K562 (cell line): ENCODE data around the gene RNF115. TPM values are rescaled to one million over a fixed set of nuclear protein-coding genes. Genes with fewer than 3 reads are reported as not detected.

ENCODE experiments used
- ATAC-seq: fragments of 200-7000 bp; cut with Tn5 transposase; 3 replicates; pipeline ENCODE4 v1.9.1; 2020; ENCODE audit warnings: moderate library complexity
- BruUV-seq: library from RNA; stranded (reverse); fragments of 400-500 nt; replicated peaks from 2 replicates; lab custom pipeline; 2021; lab: Mats Ljungman, UMichigan
- CTCF ChIA-PET: fragments of 300-600 bp; formaldehyde crosslinking; extraction: SDS; loops from one replicate; lab custom pipeline; 2021; ENCODE audit warnings: low intra/inter-chr PET ratio; lab: Yijun Ruan, JAX
- POLR2A ChIA-PET: fragments of 300-600, 350-650 bp; sonication (Branson Sonifier 250); formaldehyde crosslinking; extraction: SDS; loops from one replicate; lab custom pipeline; 2021; ENCODE audit warnings: antibody characterized with exemption, inconsistent platforms; lab: Yijun Ruan, JAX
- DNase-seq, 4 experiments: peaks; one replicate each; pipeline versions ENCODE4 v3.0.0 to v3.0.0-alpha.2; 2011 to 2018; ENCODE audit warnings: low spot score in 3 of 4, mixed read lengths in 3 of 4; ENCODE audit errors: extremely low read depth in 1 of 4
- FAIRE-seq: peaks from 2 replicates; lab custom pipeline; 2011; peaks lifted over from hg19 to GRCh38; lab: Jason Lieb, UNC
- H2AFZ ChIP-seq: 2 replicates; pipeline ENCODE4 v1.6.0; 2011; ENCODE audit warnings: low read depth, low read length, control low read depth, inconsistent platforms
- H3K27ac ChIP-seq: fragments of 200-600 bp; 3 replicates; pipeline ENCODE4 v1.8.0; 2011; ENCODE audit warnings: low read depth, mild to moderate bottlenecking, control low read depth, inconsistent platforms, low read length, moderate library complexity, mixed read lengths; ENCODE audit errors: extremely low read depth
- H3K27me3 ChIP-seq, 2 experiments: fragments of 300-600 bp in 1 of 2; 2 replicates in 1 of 2; 3 replicates in 1 of 2; pipeline versions ENCODE4 v1.6.0 to v1.8.0; 2011; ENCODE audit warnings: inconsistent platforms in 2 of 2, low read length in 2 of 2, mild to moderate bottlenecking in 1 of 2, mixed read lengths in 1 of 2, moderate library complexity in 1 of 2; ENCODE audit not compliant: control insufficient read depth in 2 of 2, insufficient read depth in 2 of 2
- H3K36me3 ChIP-seq: fragments of 300-600 bp; 3 replicates; pipeline ENCODE4 v1.8.0; 2011; ENCODE audit warnings: mild to moderate bottlenecking, low read length, inconsistent platforms; ENCODE audit not compliant: control insufficient read depth, insufficient read depth
- H3K4me1 ChIP-seq, 2 experiments: fragments of 200-600 bp in 1 of 2; replicated peaks in 1 of 2; 2 replicates in 1 of 2; 3 replicates in 1 of 2; pipeline versions ENCODE4 v1.5.1 to v1.8.0; 2011; ENCODE audit warnings: inconsistent platforms in 2 of 2, low read length in 2 of 2, mild to moderate bottlenecking in 1 of 2, mixed read lengths in 1 of 2, moderate library complexity in 1 of 2; ENCODE audit not compliant: control insufficient read depth in 2 of 2, insufficient read depth in 2 of 2
- H3K4me2 ChIP-seq: 2 replicates; pipeline ENCODE4 v1.6.1; 2011; ENCODE audit warnings: low read length, control low read depth, inconsistent platforms, mixed read lengths; ENCODE audit not compliant: insufficient read depth
- H3K4me3 ChIP-seq: fragments of 200-600 bp; sonication (generic), shearing (Covaris generic); 2 replicates; pipeline ENCODE4 v1.5.1; 2016; ENCODE audit warnings: control low read depth, inconsistent platforms
- H3K79me2 ChIP-seq: fragments of 200-600 bp; 3 replicates; pipeline ENCODE4 v1.8.0; 2011; ENCODE audit warnings: low read length, inconsistent platforms; ENCODE audit not compliant: control insufficient read depth, insufficient read depth
- H3K9ac ChIP-seq, 2 experiments: 2 replicates each; pipeline versions ENCODE4 v1.6.0 to v1.6.1; 2011; ENCODE audit warnings: low read depth in 2 of 2, low read length in 2 of 2, control low read depth in 1 of 2, inconsistent platforms in 1 of 2, mild to moderate bottlenecking in 1 of 2, mixed read lengths in 1 of 2; ENCODE audit not compliant: insufficient read depth in 1 of 2
- H3K9me1 ChIP-seq: one replicate; pipeline ENCODE4 v1.6.0; 2011; ENCODE audit warnings: inconsistent platforms, mild to moderate bottlenecking, low read length, moderate library complexity; ENCODE audit not compliant: control insufficient read depth, insufficient read depth
- H3K9me3 ChIP-seq: replicated peaks from 2 replicates; pipeline ENCODE4 v1.5.1; 2011; ENCODE audit warnings: low read depth, low read length, inconsistent platforms; ENCODE audit not compliant: control insufficient read depth, insufficient read depth
- H4K20me1 ChIP-seq: replicated peaks from 2 replicates; pipeline ENCODE4 v1.6.1; 2011; ENCODE audit warnings: low read length, inconsistent platforms, mixed read lengths; ENCODE audit not compliant: control insufficient read depth, insufficient read depth
- HDAC1 ChIP-seq, 2 experiments: fragments of 450-650 bp; IDR thresholded peaks; 2 replicates each; pipeline ENCODE4 v1.6.1; 2016 to 2017; ENCODE audit warnings: inconsistent platforms in 1 of 2, mild to moderate bottlenecking in 1 of 2, moderate library complexity in 1 of 2
- HNRNPUL1 ChIP-seq: fragments of 200-400 bp; formaldehyde crosslinking; IDR thresholded peaks from 2 replicates; pipeline ENCODE4 v1.6.1; 2017; ENCODE audit warnings: low read length
- ID3 ChIP-seq, 2 experiments: fragments of 250-450 bp in 1 of 2; fragments of 450-650 bp in 1 of 2; sonication (Bioruptor Pico) in 1 of 2; IDR thresholded peaks; 2 replicates each; pipeline versions ENCODE4 v1.6.1 to v1.8.0; 2016 to 2021; ENCODE audit warnings: mild to moderate bottlenecking in 2 of 2, moderate library complexity in 2 of 2, missing compliant biosample characterization in 1 of 2, missing genetic modification characterization in 1 of 2
- MBD1 ChIP-seq: fragments of 250-450 bp; sonication (Bioruptor Pico); IDR thresholded peaks from 2 replicates; pipeline ENCODE4 v1.8.0; 2022; ENCODE audit warnings: inconsistent platforms
- POLR2AphosphoS2 ChIP-seq: IDR thresholded peaks from 2 replicates; pipeline ENCODE4 v1.6.1; 2012; ENCODE audit warnings: low read length, improper control_type of control experiment
- SNAPC5 ChIP-seq: fragments of 250-450 bp; sonication (Bioruptor Pico); IDR thresholded peaks from 2 replicates; pipeline ENCODE4 v1.8.0; 2021; ENCODE audit warnings: moderate library complexity, mild to moderate bottlenecking, inconsistent platforms
- SOX6 ChIP-seq: fragments of 450-650 bp; IDR thresholded peaks from 2 replicates; pipeline ENCODE4 v1.6.1; 2014; ENCODE audit warnings: mild to moderate bottlenecking
- TAL1 ChIP-seq: fragments of 450-650 bp; IDR thresholded peaks from 2 replicates; pipeline ENCODE4 v1.6.1; 2016; ENCODE audit warnings: mild to moderate bottlenecking
- TCF3 ChIP-seq: sonication (generic); formaldehyde crosslinking; IDR thresholded peaks from 2 replicates; pipeline ENCODE4 v1.4.0; 2020; ENCODE audit warnings: mild to moderate bottlenecking, missing genetic modification reagents
- THRA ChIP-seq: fragments of 450-650 bp; IDR thresholded peaks from 2 replicates; pipeline ENCODE4 v1.6.1; 2017; ENCODE audit warnings: mild to moderate bottlenecking, moderate library complexity
- ZBTB2 ChIP-seq: fragments of 450-650 bp; IDR thresholded peaks from 2 replicates; pipeline ENCODE4 v1.6.1; 2016; ENCODE audit warnings: antibody characterized with exemption
- ZEB2 ChIP-seq: fragments of 450-650 bp; IDR thresholded peaks from 2 replicates; pipeline ENCODE4 v1.6.1; 2016
- ZKSCAN8 ChIP-seq: fragments of 200-800 bp; sonication (Bioruptor generic); IDR thresholded peaks from 2 replicates; pipeline ENCODE4 v1.6.1; 2016; ENCODE audit warnings: missing genetic modification characterization, missing compliant biosample characterization
- ZNF212 ChIP-seq: fragments of 450-650 bp; formaldehyde crosslinking; IDR thresholded peaks from 2 replicates; pipeline ENCODE4 v1.4.0; 2020; ENCODE audit warnings: mild to moderate bottlenecking
- ZNF655 ChIP-seq: fragments of 250-450 bp; sonication (Bioruptor Pico); IDR thresholded peaks from 2 replicates; pipeline ENCODE4 v1.5.0; 2021
- WGBS: fragments of 100-300 bp; shearing (Covaris generic); methylation state at CpG from one replicate; pipeline ENCODE4 v1.1.6; 2016; ENCODE audit warnings: low coverage, mixed read lengths; ENCODE audit not compliant: insufficient coverage; ENCODE audit errors: missing lambda C conversion rate; 5-methylcytosine and 5-hydroxymethylcytosine counted together
- in situ Hi-C: fragments of 300-500 bp; cut with MboI; formaldehyde crosslinking; loops from 4 replicates; pipeline ENCODE4 v1.15.0; 2018; ENCODE audit warnings: inconsistent platforms, mixed read lengths
- intact Hi-C: fragments of 100-400 bp; cut with micrococcal nuclease; formaldehyde crosslinking; loops from 2 replicates; pipeline ENCODE4 v1.14.2; 2022
- polyA plus RNA-seq, 8 experiments: library from polyadenylated mRNA; depleted of rRNA in 4 of 8; stranded (reverse) in 5 of 8; unstranded in 3 of 8; fragments of >200 nt; fragmentation: Nextera tagmentation in 2 of 8; fragmentation: Illumina TruSeq in 1 of 8; extraction: Ambion mirVana in 2 of 8; extraction: Trizol in 1 of 8; gene quantifications; 2 replicates each; pipeline versions ENCODE4 v1.2.1 to v1.2.3, GENCODE V29; 2011 to 2014; ENCODE audit warnings: inconsistent platforms in 1 of 8, missing spikeins in 1 of 8
- total RNA-seq, 7 experiments: library from RNA; depleted of rRNA in 6 of 7; stranded (reverse); fragments of >200 nt in 6 of 7; fragmentation: Illumina TruSeq in 2 of 7; extraction: Trizol in 2 of 7; gene quantifications; 2 replicates each; pipeline versions ENCODE4 v1.2.1 to v1.2.3, GENCODE V29; 2011 to 2021; ENCODE audit warnings: low replicate concordance in 1 of 7

The RNF115 gene
- total and polyA plus RNA-seq, 9 of the 15 experiments (the other 6 are each of a cell fraction or from before 2014, with no cell fraction given) = 1.9 to 14.3 (median 9.5) TPM

- POLR2A ChIA-PET = interaction anchor here (1.4 kb wide), 1 partner anchor 9 kb away, joined by 5 read pairs; no protein-coding TSS in a partner anchor
- no TSS peak for BruUV-seq
- TF ChIP-seq TCF3 (CRISPR knock-in tag) = peak; percentile 34; the same call in 1 of the 2 replicates
- no peak for TF ChIP-seq SOX6
- no peak for TF ChIP-seq ZNF212
- TF ChIP-seq THRA = peak; percentile 50; the same call in 1 of the 2 replicates
- peak; percentile 97 for TF ChIP-seq ZKSCAN8
- TF ChIP-seq ZEB2 = 0 out of 2 replicates have a peak, but pooled peaks have one; percentile 22
- no peak for TF ChIP-seq MBD1 (CRISPR knock-in tag)
- no peak for TF ChIP-seq ZBTB2
- TF ChIP-seq HNRNPUL1 = no peak
- no peak for TF ChIP-seq ID3 (CRISPR knock-in tag; IDR thresholded peaks at IDR 0.05)
- 0 out of 2 replicates have a peak, but pooled peaks have one; percentile 18 for TF ChIP-seq ID3 (tag; IDR thresholded peaks at IDR 0.05)
- TF ChIP-seq ZNF655 (CRISPR knock-in tag) = no peak
- TF ChIP-seq HDAC1 (IDR thresholded peaks at IDR 0.05) = no peak
- TF ChIP-seq TAL1 = peak; percentile 28
- no peak for TF ChIP-seq POLR2AphosphoS2
- TF ChIP-seq SNAPC5 = no peak
Observed at GRCh38 chr1:145695821-145696629, 127.9 kb downstream of the RNF115 start.

More at GRCh38 chr1:145695821-145696629, 127.9 kb downstream of the RNF115 start:
- Histone ChIP-seq H3K4me3 (no peak overlapping the region), H3K27me3 (peaks cover 0 to 6% of the 10 kb centered on the region in 2 experiments; a peak in 1 of 5 replicates), H3K9me3 (no peaks in the 10 kb centered on the region), H3K4me1 (peaks cover 3 to 13% of the 10 kb centered on the region in 2 experiments; a peak in 2 of 5 replicates), H3K79me2 (no peaks in the 10 kb centered on the region), H3K4me2 (no peak overlapping the region), H3K9me1 (no peaks in the 10 kb centered on the region), H3K36me3 (no peaks in the 10 kb centered on the region), H3K9ac (no peak overlapping the region), H2AFZ (no peak overlapping the region), H3K27ac (no peak overlapping the region), H4K20me1 (no peaks in the 10 kb centered on the region)
- 3% methylated on average over 5 of the region's 5 CpGs for WGBS
- intact Hi-C loops (no loop called here), in situ Hi-C loops (no loop called here)
- CTCF ChIA-PET = no interaction called here
- ATAC-seq = peak; percentile 71
- peak in 1 of 4 experiments; percentile 21 for DNase-seq
- no peak for FAIRE-seq
